Nephron progenitor cell (in vitro differentiated cells): Measurements from ENCODE around the gene SUB1.
"Not testable (repeated sequence)": the region's sequence is repeated elsewhere in the genome, so short reads cannot be mapped to it uniquely, and the experiment has no call there.

ENCODE experiments used
- DNase-seq: peaks from one replicate; pipeline ENCODE4 v3.0.0; 2021
- H3K27ac Mint-ChIP-seq: 2 replicates; pipeline ENCODE4 v1.8.0; 2021; ENCODE audit warnings: mild to moderate bottlenecking, moderate library complexity, mixed read lengths
- H3K27me3 Mint-ChIP-seq: 2 replicates; pipeline ENCODE4 v1.8.0; 2021; ENCODE audit warnings: mild to moderate bottlenecking, low read depth, mixed read lengths; ENCODE audit not compliant: poor library complexity
- H3K36me3 Mint-ChIP-seq: 2 replicates; pipeline ENCODE4 v1.8.0; 2021; ENCODE audit warnings: low read depth, mixed read lengths
- H3K4me1 Mint-ChIP-seq: 2 replicates; pipeline ENCODE4 v1.8.0; 2021; ENCODE audit warnings: mixed read lengths
- H3K4me3 Mint-ChIP-seq: 2 replicates; pipeline ENCODE4 v1.8.0; 2021; ENCODE audit warnings: mild to moderate bottlenecking, moderate library complexity, mixed read lengths
- H3K9me3 Mint-ChIP-seq: 2 replicates; pipeline ENCODE4 v1.8.0; 2021; ENCODE audit warnings: mild to moderate bottlenecking, moderate library complexity, mixed read lengths
- TF ChIP-seq, protein P1 (sequence below): fragments of 200-600 bp; sonication (generic); IDR thresholded peaks from 2 replicates; pipeline ENCODE4 v1.5.0; 2021; ENCODE audit warnings: antibody characterized with exemption

SUB1 gene

GRCh38 chr5:32627219-32627870, 42.0 kb downstream of the SUB1 start:
- H3K4me1 Mint-ChIP-seq, result peaks cover 8% of the 10 kb centered on the region
- no peaks in the 10 kb centered on the region for H3K36me3 Mint-ChIP-seq
- H3K27ac Mint-ChIP-seq, result no peak overlapping the region
- DNase-seq, result no peak
- TF ChIP-seq, protein P1, sequence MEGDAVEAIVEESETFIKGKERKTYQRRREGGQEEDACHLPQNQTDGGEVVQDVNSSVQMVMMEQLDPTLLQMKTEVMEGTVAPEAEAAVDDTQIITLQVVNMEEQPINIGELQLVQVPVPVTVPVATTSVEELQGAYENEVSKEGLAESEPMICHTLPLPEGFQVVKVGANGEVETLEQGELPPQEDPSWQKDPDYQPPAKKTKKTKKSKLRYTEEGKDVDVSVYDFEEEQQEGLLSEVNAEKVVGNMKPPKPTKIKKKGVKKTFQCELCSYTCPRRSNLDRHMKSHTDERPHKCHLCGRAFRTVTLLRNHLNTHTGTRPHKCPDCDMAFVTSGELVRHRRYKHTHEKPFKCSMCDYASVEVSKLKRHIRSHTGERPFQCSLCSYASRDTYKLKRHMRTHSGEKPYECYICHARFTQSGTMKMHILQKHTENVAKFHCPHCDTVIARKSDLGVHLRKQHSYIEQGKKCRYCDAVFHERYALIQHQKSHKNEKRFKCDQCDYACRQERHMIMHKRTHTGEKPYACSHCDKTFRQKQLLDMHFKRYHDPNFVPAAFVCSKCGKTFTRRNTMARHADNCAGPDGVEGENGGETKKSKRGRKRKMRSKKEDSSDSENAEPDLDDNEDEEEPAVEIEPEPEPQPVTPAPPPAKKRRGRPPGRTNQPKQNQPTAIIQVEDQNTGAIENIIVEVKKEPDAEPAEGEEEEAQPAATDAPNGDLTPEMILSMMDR, result no peak
- no peaks in the 10 kb centered on the region for H3K9me3 Mint-ChIP-seq
- H3K4me3 Mint-ChIP-seq, result no peak overlapping the region
- peaks cover 10% of the 10 kb centered on the region for H3K27me3 Mint-ChIP-seq

DNA sequence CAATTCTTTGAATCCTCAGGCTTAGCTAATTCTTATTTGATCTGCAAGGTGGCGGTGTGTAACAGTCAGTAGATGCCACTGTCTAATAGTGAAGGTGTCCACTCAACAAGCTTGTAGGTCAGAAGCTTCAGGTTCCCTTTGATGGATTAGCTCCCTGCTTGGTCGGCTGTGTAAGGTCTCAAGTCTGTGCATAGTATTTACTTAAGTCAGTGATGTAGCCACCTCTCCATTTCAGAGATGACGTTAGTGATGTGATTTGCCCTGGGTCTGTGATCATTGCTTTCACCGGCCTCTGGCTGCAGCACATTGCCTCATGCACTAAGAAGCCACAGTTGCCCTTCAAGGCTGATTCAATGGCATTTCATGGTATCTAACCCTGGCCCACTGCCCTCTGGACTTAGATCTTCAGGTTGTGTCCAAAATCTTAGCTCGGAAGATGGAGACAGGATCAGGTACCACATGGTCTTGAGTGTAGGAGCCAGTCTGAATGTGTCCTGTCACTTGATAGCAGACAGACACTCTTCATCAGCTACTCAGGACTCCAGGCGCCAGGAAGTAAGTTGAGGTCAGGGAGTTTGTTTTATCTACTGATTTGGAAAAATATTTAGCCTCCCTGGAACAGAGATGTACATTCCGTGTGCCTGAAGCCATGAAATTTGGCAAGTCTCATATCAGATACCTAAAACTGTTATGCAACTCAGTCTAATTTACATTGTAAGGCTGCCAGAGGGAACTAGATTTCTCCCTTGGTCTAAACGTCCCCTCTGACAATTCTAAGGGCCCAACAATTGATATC, 42.9 kb downstream of the SUB1 start:
- TF ChIP-seq, protein P1, result no peak
- Mint-ChIP-seq H3K4me1 (peaks cover 8% of the 10 kb centered on the region), H3K4me3 (no peak overlapping the region), H3K9me3 (no peaks in the 10 kb centered on the region), H3K36me3 (no peaks in the 10 kb centered on the region), H3K27ac (no peak overlapping the region), H3K27me3 (peaks cover 10% of the 10 kb centered on the region)
- no peak for DNase-seq

DNA sequence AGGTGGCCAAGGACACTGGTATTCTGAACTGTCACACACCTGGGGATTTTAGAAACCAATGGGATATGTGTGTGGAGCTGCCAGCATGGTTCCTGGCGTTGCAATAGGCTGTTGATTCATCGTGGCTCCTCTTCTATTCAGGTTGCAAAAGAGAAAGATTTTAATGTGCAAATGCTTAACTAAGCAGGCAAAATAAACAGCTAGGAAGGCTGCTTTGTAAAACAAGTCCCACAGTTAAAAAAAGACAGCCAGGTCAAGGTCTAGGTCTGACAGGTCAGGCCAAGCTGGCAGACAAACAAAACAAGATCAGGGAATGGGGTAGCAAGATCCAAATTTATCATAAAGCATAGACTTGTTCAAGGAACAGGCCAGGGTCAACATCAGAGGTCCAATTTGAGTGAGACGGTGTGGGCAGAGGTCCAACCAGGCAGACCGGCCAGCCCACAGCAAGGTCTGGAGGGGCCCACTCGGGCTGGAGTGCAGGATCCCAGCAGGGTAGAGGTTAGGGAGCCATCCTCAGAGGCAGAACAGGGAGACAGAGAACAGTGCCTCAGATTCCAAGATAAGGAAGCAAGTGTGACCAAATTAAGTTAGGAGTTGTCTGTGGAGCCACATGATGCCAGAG, 45.6 kb downstream of the SUB1 start:
- Mint-ChIP-seq H3K36me3 (no peaks in the 10 kb centered on the region), H3K4me1 (peaks cover 8% of the 10 kb centered on the region), H3K9me3 (no peaks in the 10 kb centered on the region), H3K4me3 (no peak overlapping the region), H3K27me3 (peaks cover 10% of the 10 kb centered on the region), H3K27ac (no peak overlapping the region)
- TF ChIP-seq, protein P1, result no peak
- no peak for DNase-seq

DNA sequence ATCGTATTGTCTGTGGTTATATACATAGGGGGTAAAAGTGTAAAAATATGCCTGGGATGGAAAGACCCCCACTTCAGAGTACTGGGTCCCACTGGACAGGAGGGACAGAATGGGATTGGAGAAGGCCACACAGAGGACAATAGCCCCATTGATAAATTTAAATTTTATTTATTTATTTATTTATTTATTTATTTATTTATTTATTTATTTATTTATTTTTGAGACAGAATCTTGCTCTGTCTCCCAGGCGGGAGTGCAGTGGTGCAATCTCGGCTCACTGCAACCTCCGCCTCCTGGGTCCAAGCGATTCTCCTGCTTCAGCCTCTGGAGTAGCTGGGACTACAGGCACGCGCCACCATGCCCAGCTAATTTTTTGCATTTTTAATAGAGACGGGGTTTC, 47.7 kb downstream of the SUB1 start:
- DNase-seq, H3K27ac Mint-ChIP-seq, H3K36me3 Mint-ChIP-seq, H3K9me3 Mint-ChIP-seq, H3K27me3 Mint-ChIP-seq, H3K4me1 Mint-ChIP-seq, H3K4me3 Mint-ChIP-seq: not testable (repeated sequence)

- Mint-ChIP-seq H3K27me3 (no peaks in the 10 kb centered on the region), H3K36me3 (no peaks in the 10 kb centered on the region), H3K27ac (no peak overlapping the region), H3K4me1 (no peaks in the 10 kb centered on the region), H3K4me3 (no peak overlapping the region), H3K9me3 (no peaks in the 10 kb centered on the region)
- no peak for DNase-seq
- TF ChIP-seq, protein P1, result no peak
These were observed 53.0 kb downstream of the SUB1 start for GRCh38 chr5:32638309-32638708.

DNA sequence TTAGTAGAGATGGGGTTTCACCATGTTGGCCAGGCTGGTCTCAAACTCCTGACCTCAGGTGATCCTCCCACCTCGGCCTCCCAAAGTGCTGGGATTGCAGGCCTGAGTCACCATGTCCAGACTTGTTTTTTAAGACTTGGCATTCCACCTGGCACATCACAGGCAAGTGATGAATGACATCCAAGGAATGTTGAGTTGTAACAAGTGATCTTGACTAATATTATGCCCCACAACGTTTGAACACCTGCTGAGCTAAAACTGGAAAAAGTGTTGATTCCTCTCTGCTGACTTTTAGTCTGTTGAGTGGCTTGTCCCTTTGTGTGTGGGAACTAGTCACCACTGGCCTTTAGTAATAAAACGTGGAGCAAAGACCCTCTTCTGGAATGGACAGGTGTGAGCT, 54.6 kb downstream of the SUB1 start:
- H3K4me1 Mint-ChIP-seq, result no peaks in the 10 kb centered on the region
- no peaks in the 10 kb centered on the region for H3K27me3 Mint-ChIP-seq
- H3K27ac Mint-ChIP-seq, result no peak overlapping the region
- H3K9me3 Mint-ChIP-seq, result no peaks in the 10 kb centered on the region
- H3K4me3 Mint-ChIP-seq, result no peak overlapping the region
- no peaks in the 10 kb centered on the region for H3K36me3 Mint-ChIP-seq
- DNase-seq, result no peak
- TF ChIP-seq, protein P1, result no peak
